Spleen (tissue), 7 donors: ENCODE measurements around the gene RDH11.

Experiments used
- CTCF ChIP-seq, 11 experiments: fragments of 200-600 bp in 7 of 11; fragments of 450-650 bp in 4 of 11; sonication (generic) in 4 of 11; IDR thresholded peaks in 8 of 11; conservative IDR thresholded peaks in 3 of 11; 1 replicate in 7 of 11; 2 replicates in 4 of 11; pipeline versions ENCODE4 v1.4.0 to v1.8.0; 2016 to 2021; ENCODE audit warnings: antibody characterized with exemption in 11 of 11, inconsistent platforms in 4 of 11, mild to moderate bottlenecking in 1 of 11
- POLR2AphosphoS5 ChIP-seq, 3 donors: sonication (generic); formaldehyde crosslinking; IDR thresholded peaks; one replicate each; pipeline ENCODE4 v1.5.1; 2017; ENCODE audit warnings: antibody characterized with exemption in 3 of 3
- donor health status: DM: no; HTN: no; CAD: no; lungs with moderate emphysema.
- donor health status: DM: no; HTN: no; CAD: no.
- donor health status: DM: no; HTN: no; CAD: no.

DNA sequence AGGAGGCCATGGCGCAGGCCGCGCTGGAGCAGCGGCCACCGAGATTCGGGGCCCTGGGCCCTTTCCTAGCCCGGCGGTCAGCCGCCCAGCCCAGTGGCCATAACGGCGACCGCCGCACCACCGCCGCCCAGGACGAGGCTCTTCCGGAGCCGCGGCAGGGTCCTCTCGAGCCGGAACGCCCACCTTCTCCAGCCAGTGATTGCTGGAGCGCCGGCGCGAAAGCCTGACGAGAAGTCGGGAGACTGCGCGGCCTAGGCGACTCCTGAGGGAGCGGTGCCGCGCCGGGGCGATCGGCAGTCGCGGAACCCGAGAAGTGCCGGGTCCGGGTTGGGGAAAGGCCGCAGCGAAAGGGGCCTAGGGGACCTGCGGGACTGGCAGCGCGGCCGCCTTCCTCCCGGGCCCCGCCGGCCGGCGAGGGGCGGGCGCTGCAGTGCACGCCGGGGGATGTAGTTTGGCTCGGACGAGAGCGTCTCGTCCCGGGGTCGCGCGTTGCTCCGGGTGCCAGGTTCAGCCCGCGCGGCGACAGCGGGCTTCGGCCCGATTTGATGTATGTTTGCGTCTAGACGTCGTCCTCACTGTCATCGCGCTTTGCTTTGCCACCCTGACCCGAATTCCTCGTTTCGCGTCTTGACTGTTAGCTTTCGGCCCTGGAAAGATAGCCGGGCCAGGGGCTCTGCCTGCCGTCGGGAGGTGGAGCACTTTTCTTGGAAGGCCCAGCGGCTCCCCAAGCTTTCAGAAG lies 20.9 kb downstream of the RDH11 start, which contains the start of gene VTI1B:
- TF ChIP-seq POLR2AphosphoS5 (IDR thresholded peaks at IDR 0.05), result peak; percentile 88 to 94 (median 89)
- no peak for TF ChIP-seq CTCF (IDR thresholded peaks at IDR 0.05 in 8 of 11, conservative IDR thresholded peaks at IDR 0.05 in 3 of 11)
